Progenitor cell of endocrine pancreas (in vitro differentiated cells): ENCODE data around the gene TBC1D16. TPM values are rescaled to one million over a fixed set of nuclear protein-coding genes. Genes with fewer than 3 reads are reported as not detected.
"Not testable (repeated sequence)": the region's sequence is repeated elsewhere in the genome, so short reads cannot be mapped to it uniquely, and the experiment has no call there.

Experiments
- DNase-seq: peaks from one replicate; pipeline ENCODE4 v3.0.0; 2021; ENCODE audit warnings: low spot score; ENCODE audit not compliant: unreplicated experiment
- H3K27ac Mint-ChIP-seq: 2 replicates; pipeline ENCODE4 v1.8.0; 2021; ENCODE audit warnings: mild to moderate bottlenecking, moderate library complexity, mixed read lengths
- H3K27me3 Mint-ChIP-seq: 2 replicates; pipeline ENCODE4 v1.8.0; 2021; ENCODE audit warnings: mixed read lengths
- H3K36me3 Mint-ChIP-seq: 2 replicates; pipeline ENCODE4 v1.8.0; 2022; ENCODE audit warnings: mixed read lengths; ENCODE audit not compliant: insufficient read depth
- H3K4me1 Mint-ChIP-seq: 2 replicates; pipeline ENCODE4 v1.8.0; 2021; ENCODE audit warnings: low read depth, mixed read lengths
- H3K4me3 Mint-ChIP-seq: 2 replicates; pipeline ENCODE4 v1.8.0; 2021; ENCODE audit warnings: low read depth, mild to moderate bottlenecking, moderate library complexity, mixed read lengths
- H3K9me3 Mint-ChIP-seq: 2 replicates; pipeline ENCODE4 v1.8.0; 2021; ENCODE audit warnings: low read depth, mixed read lengths
- total RNA-seq: library from RNA; stranded (reverse); gene quantifications from 2 replicates; pipeline ENCODE4 v1.2.1, GENCODE V29; 2021
- TF ChIP-seq, protein P1 (sequence below): fragments of 200-600 bp; sonication (generic); IDR thresholded peaks from one replicate; pipeline ENCODE4 v1.5.0; 2021; ENCODE audit warnings: antibody characterized with exemption, mild to moderate bottlenecking; ENCODE audit not compliant: unreplicated experiment

TBC1D16 gene
- total RNA-seq, 1 donor from 2014 or later = 85.1 TPM

DNA sequence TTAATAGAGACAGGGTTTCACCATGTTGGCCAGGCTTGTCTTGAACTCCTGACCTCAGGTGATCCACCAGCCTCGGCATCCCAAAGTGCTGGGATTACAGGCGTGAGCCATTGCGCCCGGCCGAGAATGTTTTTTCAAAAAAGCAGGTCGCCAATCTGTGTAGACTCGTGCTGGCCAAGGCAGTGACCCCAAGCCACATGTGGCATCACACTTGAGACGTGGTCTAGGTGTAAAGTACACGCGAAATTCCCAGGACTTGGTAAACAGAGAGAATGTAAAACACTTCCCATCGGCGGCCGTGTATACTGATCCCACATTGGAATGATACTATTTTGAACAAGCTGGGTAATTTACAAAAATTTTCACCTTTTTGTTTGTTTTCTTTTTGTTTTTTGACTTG is 41.1 kb downstream of the TBC1D16 start:
- Mint-ChIP-seq H3K27ac (peak overlapping the region; percentile 95), H3K27me3 (no peaks in the 10 kb centered on the region), H3K36me3 (peaks cover 5% of the 10 kb centered on the region), H3K4me1 (peaks cover 25% of the 10 kb centered on the region), H3K9me3 (no peaks in the 10 kb centered on the region), H3K4me3 (no peak overlapping the region)
- TF ChIP-seq, protein P1, sequence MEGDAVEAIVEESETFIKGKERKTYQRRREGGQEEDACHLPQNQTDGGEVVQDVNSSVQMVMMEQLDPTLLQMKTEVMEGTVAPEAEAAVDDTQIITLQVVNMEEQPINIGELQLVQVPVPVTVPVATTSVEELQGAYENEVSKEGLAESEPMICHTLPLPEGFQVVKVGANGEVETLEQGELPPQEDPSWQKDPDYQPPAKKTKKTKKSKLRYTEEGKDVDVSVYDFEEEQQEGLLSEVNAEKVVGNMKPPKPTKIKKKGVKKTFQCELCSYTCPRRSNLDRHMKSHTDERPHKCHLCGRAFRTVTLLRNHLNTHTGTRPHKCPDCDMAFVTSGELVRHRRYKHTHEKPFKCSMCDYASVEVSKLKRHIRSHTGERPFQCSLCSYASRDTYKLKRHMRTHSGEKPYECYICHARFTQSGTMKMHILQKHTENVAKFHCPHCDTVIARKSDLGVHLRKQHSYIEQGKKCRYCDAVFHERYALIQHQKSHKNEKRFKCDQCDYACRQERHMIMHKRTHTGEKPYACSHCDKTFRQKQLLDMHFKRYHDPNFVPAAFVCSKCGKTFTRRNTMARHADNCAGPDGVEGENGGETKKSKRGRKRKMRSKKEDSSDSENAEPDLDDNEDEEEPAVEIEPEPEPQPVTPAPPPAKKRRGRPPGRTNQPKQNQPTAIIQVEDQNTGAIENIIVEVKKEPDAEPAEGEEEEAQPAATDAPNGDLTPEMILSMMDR = no peak
- DNase-seq = no peak

DNA sequence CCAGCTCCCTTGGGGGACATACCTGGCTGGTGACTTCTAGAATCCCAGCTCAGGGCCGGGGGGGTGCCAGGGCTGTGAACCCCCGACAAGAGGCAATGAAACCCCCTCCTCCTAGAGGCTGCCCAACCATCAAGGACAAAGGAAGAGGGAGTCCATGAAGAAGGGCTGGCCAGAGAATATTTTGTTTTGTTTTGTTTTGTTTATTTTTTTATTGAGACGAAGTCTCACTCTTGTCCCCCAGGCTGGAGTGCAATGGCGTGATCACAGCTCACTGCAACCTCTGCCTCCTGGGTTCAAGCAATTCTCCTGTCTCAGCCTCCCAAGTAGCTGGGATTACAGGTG is 41.5 kb downstream of the TBC1D16 start:
- not testable (repeated sequence) for H3K36me3 Mint-ChIP-seq, DNase-seq, H3K9me3 Mint-ChIP-seq, H3K27me3 Mint-ChIP-seq, H3K4me3 Mint-ChIP-seq
- peak overlapping the region; percentile 95 for H3K27ac Mint-ChIP-seq
- H3K4me1 Mint-ChIP-seq = peaks cover 29% of the 10 kb centered on the region

- peak; percentile 42 for DNase-seq
- H3K4me1 Mint-ChIP-seq = peaks cover 35% of the 10 kb centered on the region
- no peaks in the 10 kb centered on the region for H3K9me3 Mint-ChIP-seq
- peak overlapping the region; percentile 29 for H3K4me3 Mint-ChIP-seq
- no peaks in the 10 kb centered on the region for H3K27me3 Mint-ChIP-seq
- peaks cover 4% of the 10 kb centered on the region for H3K36me3 Mint-ChIP-seq
- H3K27ac Mint-ChIP-seq = peak overlapping the region; percentile 95
- TF ChIP-seq, protein P1 = no peak
Observed at GRCh38 chr17:79993390-79994227, 42.1 kb downstream of the TBC1D16 start.

- Mint-ChIP-seq H3K36me3 (peaks cover 2% of the 10 kb centered on the region), H3K4me3 (peak overlapping the region; percentile 55), H3K27ac (peak overlapping the region; percentile 95), H3K4me1 (peaks cover 43% of the 10 kb centered on the region), H3K27me3 (no peaks in the 10 kb centered on the region), H3K9me3 (no peaks in the 10 kb centered on the region)
- DNase-seq = no peak
- TF ChIP-seq, protein P1 = no peak
Observed at GRCh38 chr17:79992649-79993389, 42.9 kb downstream of the TBC1D16 start.

DNA sequence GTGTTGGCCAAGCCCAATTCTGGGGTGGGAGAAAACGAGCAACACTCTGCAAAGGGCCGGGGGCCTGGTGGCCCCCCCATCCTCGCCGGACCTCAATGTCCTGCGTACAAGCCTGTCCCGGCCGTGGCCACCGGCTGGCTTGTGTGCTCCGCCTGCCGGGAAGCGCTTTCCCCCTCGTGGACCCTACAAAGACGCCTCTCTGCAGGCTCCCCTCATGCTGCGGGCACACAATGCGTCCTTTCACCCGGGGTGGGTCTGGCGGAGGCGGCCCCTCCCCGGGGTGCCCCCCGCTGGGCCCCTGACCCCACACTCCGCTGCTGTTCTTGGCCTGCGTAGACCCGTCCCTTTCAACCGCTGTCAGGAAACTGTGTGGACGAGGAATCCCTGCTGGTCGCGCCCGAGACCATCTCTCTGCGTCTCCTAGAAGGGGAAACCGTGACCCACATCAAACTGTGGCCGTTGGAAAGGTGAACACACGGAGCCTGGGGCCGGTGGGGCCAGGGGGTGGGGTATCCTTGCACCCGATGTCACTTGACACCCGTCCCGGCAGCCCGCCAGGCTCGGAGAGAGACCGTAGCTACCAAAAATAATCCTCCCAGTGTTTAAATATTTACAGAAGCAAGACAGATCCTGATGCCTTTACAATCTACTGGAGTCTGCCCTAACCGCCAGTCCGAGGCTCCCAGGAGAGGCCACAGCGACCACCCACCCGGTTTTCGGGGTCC is 43.6 kb downstream of the TBC1D16 start:
- Mint-ChIP-seq H3K27ac (peak overlapping the region; percentile 89), H3K27me3 (no peaks in the 10 kb centered on the region), H3K9me3 (no peaks in the 10 kb centered on the region), H3K4me3 (peak overlapping the region; percentile 55), H3K36me3 (peaks cover 2% of the 10 kb centered on the region), H3K4me1 (peaks cover 47% of the 10 kb centered on the region)
- no peak for DNase-seq
- TF ChIP-seq, protein P1 = peak; percentile 28
